Fibroblast of lung (primary cell): Measurements from ENCODE around the gene GLIS1. TPM values are rescaled to one million over a fixed set of nuclear protein-coding genes. Genes with fewer than 3 reads are reported as not detected.

Experiments used
- DNase-seq, 2 donors: peaks; one replicate each; pipeline versions ENCODE4 v3.0.0 to v3.0.0-alpha.2; 2010; ENCODE audit warnings: low read depth in 2 of 2
- H2AFZ ChIP-seq: 2 replicates; pipeline ENCODE4 v1.5.1; 2012; ENCODE audit warnings: low read length, control low read depth, inconsistent platforms
- H3K27ac ChIP-seq: 2 replicates; pipeline ENCODE4 v1.5.1; 2011; ENCODE audit warnings: low read length, control low read depth; ENCODE audit not compliant: insufficient read depth
- H3K27me3 ChIP-seq: 2 replicates; pipeline ENCODE4 v1.5.1; 2011; ENCODE audit warnings: mild to moderate bottlenecking, low read length; ENCODE audit not compliant: control insufficient read depth, insufficient read depth
- H3K36me3 ChIP-seq: 2 replicates; pipeline ENCODE4 v1.5.1; 2011; ENCODE audit warnings: low read length; ENCODE audit not compliant: control insufficient read depth, insufficient read depth
- H3K4me1 ChIP-seq: 2 replicates; pipeline ENCODE4 v1.5.1; 2011; ENCODE audit warnings: low read length; ENCODE audit not compliant: control insufficient read depth, insufficient read depth; ENCODE audit errors: extremely low read depth
- H3K4me2 ChIP-seq: 2 replicates; pipeline ENCODE4 v1.5.1; 2011; ENCODE audit warnings: low read length, control low read depth; ENCODE audit not compliant: insufficient read depth; ENCODE audit errors: extremely low read depth
- H3K4me3 ChIP-seq, 4 experiments: fragments of 200-600 bp in 1 of 4; sonication (generic) in 1 of 4; replicated peaks in 1 of 4; 2 replicates each; pipeline ENCODE4 v1.5.1; 2011 to 2016; ENCODE audit warnings: low read length in 4 of 4, low read depth in 3 of 4, mild to moderate bottlenecking in 3 of 4, control low read depth in 2 of 4, inconsistent platforms in 1 of 4, mixed read lengths in 1 of 4; ENCODE audit not compliant: insufficient read depth in 1 of 4; ENCODE audit errors: control extremely low read depth in 1 of 4
- H3K79me2 ChIP-seq: 2 replicates; pipeline ENCODE4 v1.5.1; 2012; ENCODE audit warnings: mild to moderate bottlenecking, low read length, inconsistent platforms; ENCODE audit not compliant: control insufficient read depth, insufficient read depth
- H3K9ac ChIP-seq: 2 replicates; pipeline ENCODE4 v1.5.1; 2011; ENCODE audit warnings: mild to moderate bottlenecking, low read length, control low read depth; ENCODE audit not compliant: insufficient read depth
- H3K9me3 ChIP-seq: 2 replicates; pipeline ENCODE4 v1.5.1; 2012; ENCODE audit warnings: low read depth, low read length; ENCODE audit not compliant: control insufficient read depth, insufficient read depth
- H4K20me1 ChIP-seq: 2 replicates; pipeline ENCODE4 v1.5.1; 2011; ENCODE audit warnings: low read length; ENCODE audit not compliant: control insufficient read depth, insufficient read depth; ENCODE audit errors: extremely low read depth
- CTCF ChIP-seq, 2 donors: IDR thresholded peaks in 1 of 2; conservative IDR thresholded peaks in 1 of 2; 1 replicate in 1 of 2; 2 replicates in 1 of 2; pipeline ENCODE4 v1.5.1; 2011 to 2012; ENCODE audit warnings: low read length in 2 of 2, control low read depth in 1 of 2, inconsistent platforms in 1 of 2, low read depth in 1 of 2, mild to moderate bottlenecking in 1 of 2
- EZH2 ChIP-seq: IDR thresholded peaks from 2 replicates; pipeline ENCODE4 v1.5.1; 2012; ENCODE audit warnings: low read length, control low read depth, mild to moderate bottlenecking; ENCODE audit errors: missing control alignments
- polyA plus RNA-seq, 2 donors: library from polyadenylated mRNA; depleted of rRNA in 1 of 2; stranded (reverse) in 1 of 2; unstranded in 1 of 2; fragments of >200 nt; gene quantifications; 2 replicates each; pipeline ENCODE4 v1.2.1, GENCODE V29; 2011 to 2012; ENCODE audit warnings: missing spikeins in 1 of 2
- total RNA-seq: library from RNA; depleted of rRNA; stranded (reverse); fragments of >200 nt; gene quantifications from 2 replicates; pipeline ENCODE4 v1.2.1, GENCODE V29; 2014

The GLIS1 gene
- total and polyA plus RNA-seq, 2 donors (not counting 1 experiment from before 2014, with no cell fraction given): under 0.01 to 0.05 TPM

GRCh38 chr1:53644496-53644895, 94.5 kb downstream of the GLIS1 start:
- H3K27me3 ChIP-seq: peaks cover 6% of the 10 kb centered on the region
- no peak for TF ChIP-seq EZH2
- TF ChIP-seq CTCF (conservative IDR thresholded peaks at IDR 0.05 in 1 of 2, IDR thresholded peaks at IDR 0.05 in 1 of 2; ENCODE audit: low read depth in 1 of 2, low read length in 2 of 2): no peak
- H3K4me2 ChIP-seq: no peak overlapping the region
- no peaks in the 10 kb centered on the region for H3K36me3 ChIP-seq
- H4K20me1 ChIP-seq: no peaks in the 10 kb centered on the region
- DNase-seq: no peak
- no peak overlapping the region for H3K9ac ChIP-seq
- no peaks in the 10 kb centered on the region for H3K79me2 ChIP-seq
- H3K4me3 ChIP-seq: no peak overlapping the region
- no peak overlapping the region for H2AFZ ChIP-seq
- H3K9me3 ChIP-seq: no peaks in the 10 kb centered on the region
- H3K27ac ChIP-seq: no peak overlapping the region
- no peaks in the 10 kb centered on the region for H3K4me1 ChIP-seq

GRCh38 chr1:53643881-53644390, 95.0 kb downstream of the GLIS1 start:
- no peak overlapping the region for H3K4me3 ChIP-seq

More at GRCh38 chr1:53643881-53644390, 95.0 kb downstream of the GLIS1 start:
- H3K79me2 ChIP-seq: no peaks in the 10 kb centered on the region
- H3K4me2 ChIP-seq: no peak overlapping the region
- no peak overlapping the region for H3K9ac ChIP-seq
- no peak overlapping the region for H3K27ac ChIP-seq
- DNase-seq: no peak
- peaks cover 8% of the 10 kb centered on the region for H3K27me3 ChIP-seq
- TF ChIP-seq EZH2 (no peak), CTCF (conservative IDR thresholded peaks at IDR 0.05 in 1 of 2, IDR thresholded peaks at IDR 0.05 in 1 of 2; ENCODE audit: low read depth in 1 of 2, low read length in 2 of 2) (no peak)
- H2AFZ ChIP-seq: no peak overlapping the region
- H3K36me3 ChIP-seq: no peaks in the 10 kb centered on the region
- H4K20me1 ChIP-seq: no peaks in the 10 kb centered on the region
- no peaks in the 10 kb centered on the region for H3K4me1 ChIP-seq
- H3K9me3 ChIP-seq: no peaks in the 10 kb centered on the region
